Astrocyte (in vitro differentiated cells and primary cell): Measurements from ENCODE around the gene POLA1. TPM values are rescaled to one million over a fixed set of nuclear protein-coding genes. Genes with fewer than 3 reads are reported as not detected.

ENCODE experiments used
- DNase-seq: peaks from one replicate; pipeline ENCODE4 v3.0.0-alpha.2; 2010; ENCODE audit warnings: low read depth
- FAIRE-seq: peaks from 2 replicates; lab custom pipeline; 2011; peaks lifted over from hg19 to GRCh38; lab: Jason Lieb, UNC
- H2AFZ ChIP-seq: 2 replicates; pipeline ENCODE4 v1.6.0; 2012; ENCODE audit warnings: low read depth, low read length, inconsistent platforms
- H3K27ac ChIP-seq: 2 replicates; pipeline ENCODE4 v1.5.1; 2011; ENCODE audit warnings: low read depth, low read length, inconsistent platforms
- H3K27me3 ChIP-seq: 2 replicates; pipeline ENCODE4 v1.6.0; 2011; ENCODE audit warnings: low read length, inconsistent platforms; ENCODE audit not compliant: insufficient read depth
- H3K36me3 ChIP-seq: 2 replicates; pipeline ENCODE4 v1.5.1; 2011; ENCODE audit warnings: low read length, inconsistent platforms; ENCODE audit not compliant: insufficient read depth
- H3K4me1 ChIP-seq: 2 replicates; pipeline ENCODE4 v1.5.1; 2011; ENCODE audit warnings: low read length, inconsistent platforms; ENCODE audit not compliant: insufficient read depth
- H3K4me2 ChIP-seq: 2 replicates; pipeline ENCODE4 v1.6.0; 2012; ENCODE audit warnings: low read length, inconsistent platforms
- H3K4me3 ChIP-seq: 2 replicates; pipeline ENCODE4 v1.5.1; 2011; ENCODE audit warnings: low read depth, mild to moderate bottlenecking, low read length, inconsistent platforms; ENCODE audit not compliant: insufficient read depth
- H3K79me2 ChIP-seq: 2 replicates; pipeline ENCODE4 v1.6.0; 2012; ENCODE audit warnings: mild to moderate bottlenecking, low read length, inconsistent platforms; ENCODE audit not compliant: insufficient read depth
- H3K9ac ChIP-seq: 2 replicates; pipeline ENCODE4 v1.6.0; 2012; ENCODE audit warnings: mild to moderate bottlenecking, low read length, inconsistent platforms
- H3K9me3 ChIP-seq: 2 replicates; pipeline ENCODE4 v1.5.1; 2012; ENCODE audit warnings: low read depth, mild to moderate bottlenecking, low read length, inconsistent platforms; ENCODE audit not compliant: insufficient read depth
- H4K20me1 ChIP-seq: 2 replicates; pipeline ENCODE4 v1.6.0; 2012; ENCODE audit warnings: low read length, inconsistent platforms; ENCODE audit not compliant: insufficient read depth
- H3K27ac Mint-ChIP-seq: one replicate; pipeline ENCODE4 v1.8.0; 2021; ENCODE audit warnings: mild to moderate bottlenecking, mixed read lengths; ENCODE audit not compliant: unreplicated experiment
- H3K27me3 Mint-ChIP-seq: one replicate; pipeline ENCODE4 v1.8.0; 2021; ENCODE audit warnings: low read depth, mixed read lengths; ENCODE audit not compliant: unreplicated experiment
- H3K36me3 Mint-ChIP-seq: one replicate; pipeline ENCODE4 v1.8.0; 2021; ENCODE audit warnings: low read depth, mixed read lengths; ENCODE audit not compliant: unreplicated experiment
- H3K4me1 Mint-ChIP-seq: one replicate; pipeline ENCODE4 v1.8.0; 2021; ENCODE audit warnings: low read depth, mixed read lengths; ENCODE audit not compliant: unreplicated experiment
- H3K4me3 Mint-ChIP-seq: one replicate; pipeline ENCODE4 v1.8.0; 2021; ENCODE audit warnings: mild to moderate bottlenecking, moderate library complexity, mixed read lengths; ENCODE audit not compliant: unreplicated experiment
- H3K9me3 Mint-ChIP-seq: one replicate; pipeline ENCODE4 v1.8.0; 2021; ENCODE audit warnings: mild to moderate bottlenecking, mixed read lengths; ENCODE audit not compliant: unreplicated experiment
- EZH2 ChIP-seq: IDR thresholded peaks from 2 replicates; pipeline ENCODE4 v1.6.1; 2012; ENCODE audit warnings: mild to moderate bottlenecking, low read length, inconsistent platforms; ENCODE audit not compliant: insufficient read depth
- total RNA-seq: library from RNA; stranded (reverse); gene quantifications from 2 replicates; pipeline ENCODE4 v1.2.1, GENCODE V29; 2021
- TF ChIP-seq, protein P1 (sequence below): IDR thresholded peaks from 2 replicates; pipeline ENCODE4 v1.5.1; 2011; ENCODE audit warnings: low read depth, mild to moderate bottlenecking, inconsistent platforms, low read length, moderate library complexity; ENCODE audit not compliant: insufficient read depth

The POLA1 gene
- total RNA-seq, 1 donor from 2014 or later: 4.9 TPM

DNA sequence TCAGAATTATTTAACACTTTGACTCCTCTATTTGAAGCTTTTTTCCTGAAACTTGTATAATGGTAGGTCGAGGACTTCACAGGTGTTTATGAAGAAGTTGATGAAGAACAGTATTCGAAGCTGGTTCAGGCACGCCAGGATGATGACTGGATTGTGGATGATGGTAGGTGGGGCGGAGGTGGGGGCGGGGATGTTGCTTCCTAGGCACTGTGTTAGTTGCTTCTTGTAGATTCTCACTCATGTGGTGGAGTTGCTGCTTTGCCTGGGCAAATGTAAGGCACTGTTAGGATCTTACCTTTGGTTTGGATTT is 9.4 kb downstream of the POLA1 start:
- Histone ChIP-seq H3K4me1 (no peaks in the 10 kb centered on the region), H3K27ac (no peak overlapping the region), H3K9ac (no peak overlapping the region), H3K27me3 (no peaks in the 10 kb centered on the region), H3K36me3 (peaks cover 4% of the 10 kb centered on the region), H4K20me1 (no peaks in the 10 kb centered on the region), H3K79me2 (no peaks in the 10 kb centered on the region), H3K4me2 (no peak overlapping the region), H3K9me3 (no peaks in the 10 kb centered on the region), H3K4me3 (no peak overlapping the region), H2AFZ (no peak overlapping the region)
- Mint-ChIP-seq H3K27me3 (no peaks in the 10 kb centered on the region), H3K27ac (no peak overlapping the region), H3K4me1 (no peaks in the 10 kb centered on the region), H3K9me3 (no peaks in the 10 kb centered on the region), H3K4me3 (no peak overlapping the region), H3K36me3 (no peaks in the 10 kb centered on the region)
- no peak for TF ChIP-seq EZH2
- TF ChIP-seq, protein P1, sequence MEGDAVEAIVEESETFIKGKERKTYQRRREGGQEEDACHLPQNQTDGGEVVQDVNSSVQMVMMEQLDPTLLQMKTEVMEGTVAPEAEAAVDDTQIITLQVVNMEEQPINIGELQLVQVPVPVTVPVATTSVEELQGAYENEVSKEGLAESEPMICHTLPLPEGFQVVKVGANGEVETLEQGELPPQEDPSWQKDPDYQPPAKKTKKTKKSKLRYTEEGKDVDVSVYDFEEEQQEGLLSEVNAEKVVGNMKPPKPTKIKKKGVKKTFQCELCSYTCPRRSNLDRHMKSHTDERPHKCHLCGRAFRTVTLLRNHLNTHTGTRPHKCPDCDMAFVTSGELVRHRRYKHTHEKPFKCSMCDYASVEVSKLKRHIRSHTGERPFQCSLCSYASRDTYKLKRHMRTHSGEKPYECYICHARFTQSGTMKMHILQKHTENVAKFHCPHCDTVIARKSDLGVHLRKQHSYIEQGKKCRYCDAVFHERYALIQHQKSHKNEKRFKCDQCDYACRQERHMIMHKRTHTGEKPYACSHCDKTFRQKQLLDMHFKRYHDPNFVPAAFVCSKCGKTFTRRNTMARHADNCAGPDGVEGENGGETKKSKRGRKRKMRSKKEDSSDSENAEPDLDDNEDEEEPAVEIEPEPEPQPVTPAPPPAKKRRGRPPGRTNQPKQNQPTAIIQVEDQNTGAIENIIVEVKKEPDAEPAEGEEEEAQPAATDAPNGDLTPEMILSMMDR: no peak
- FAIRE-seq (peak; percentile 73), DNase-seq (no peak)

DNA sequence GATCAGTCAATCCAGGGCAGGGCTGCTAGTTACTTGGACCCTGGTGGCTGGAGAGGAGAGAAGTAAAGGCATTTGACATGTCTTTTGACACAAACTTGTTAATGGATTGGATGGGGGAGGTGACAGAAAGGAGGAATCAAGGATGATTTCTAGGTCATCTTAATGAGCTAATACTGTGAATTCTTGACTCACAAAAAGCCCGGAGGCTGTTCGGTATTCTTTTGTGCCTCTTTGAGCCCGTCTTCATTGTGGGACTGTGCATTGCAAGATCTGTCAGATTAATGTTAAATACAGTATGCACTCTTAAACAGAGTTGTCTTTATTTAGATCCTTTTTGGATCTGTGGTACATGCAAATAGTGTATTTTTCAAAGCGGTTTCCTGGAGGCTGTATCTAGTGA is 25.1 kb downstream of the POLA1 start:
- no peak overlapping the region for H3K4me3 Mint-ChIP-seq
- Histone ChIP-seq H3K27ac (no peak overlapping the region), H4K20me1 (no peaks in the 10 kb centered on the region), H3K9ac (no peak overlapping the region), H3K36me3 (peaks cover 10% of the 10 kb centered on the region), H2AFZ (no peak overlapping the region), H3K79me2 (no peaks in the 10 kb centered on the region), H3K4me3 (no peak overlapping the region), H3K9me3 (no peaks in the 10 kb centered on the region), H3K4me1 (no peaks in the 10 kb centered on the region), H3K27me3 (no peaks in the 10 kb centered on the region), H3K4me2 (no peak overlapping the region)
- no peaks in the 10 kb centered on the region for H3K9me3 Mint-ChIP-seq
- peaks cover 4% of the 10 kb centered on the region for H3K36me3 Mint-ChIP-seq
- no peaks in the 10 kb centered on the region for H3K27me3 Mint-ChIP-seq
- TF ChIP-seq EZH2: no peak
- TF ChIP-seq, protein P1: no peak
- FAIRE-seq: no peak
- H3K4me1 Mint-ChIP-seq: peaks cover 3% of the 10 kb centered on the region
- no peak overlapping the region for H3K27ac Mint-ChIP-seq
- no peak for DNase-seq

DNA sequence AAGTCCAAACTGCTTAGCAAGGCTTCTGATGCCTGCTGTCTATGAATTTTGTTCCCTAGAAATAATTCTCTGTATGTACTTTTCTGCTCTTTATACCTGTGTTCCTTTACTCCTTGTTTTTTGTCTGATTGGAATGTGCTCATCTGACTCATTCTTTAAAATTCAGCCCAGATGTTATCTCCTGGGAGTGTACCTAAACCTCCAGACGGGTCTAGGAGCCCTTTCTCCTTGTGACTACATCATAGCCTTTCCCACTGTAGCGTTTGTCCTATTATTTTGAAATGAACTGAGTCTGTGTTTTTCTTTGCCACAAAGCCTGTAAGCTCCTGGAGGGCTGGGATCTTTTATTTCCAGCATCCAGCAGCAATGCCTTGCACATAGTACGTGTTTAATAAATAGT is 26.3 kb downstream of the POLA1 start:
- no peak overlapping the region for H3K9ac ChIP-seq
- H3K9me3 ChIP-seq: no peaks in the 10 kb centered on the region
- H3K27ac ChIP-seq: no peak overlapping the region
- H3K27me3 Mint-ChIP-seq: no peaks in the 10 kb centered on the region
- no peaks in the 10 kb centered on the region for H3K4me1 ChIP-seq
- peaks cover 4% of the 10 kb centered on the region for H3K36me3 Mint-ChIP-seq
- no peak overlapping the region for H3K4me3 Mint-ChIP-seq
- no peak overlapping the region for H3K27ac Mint-ChIP-seq
- FAIRE-seq: no peak
- H3K4me2 ChIP-seq: no peak overlapping the region
- no peaks in the 10 kb centered on the region for H3K79me2 ChIP-seq
- H3K4me1 Mint-ChIP-seq: peaks cover 3% of the 10 kb centered on the region
- TF ChIP-seq, protein P1: no peak
- TF ChIP-seq EZH2: no peak
- no peaks in the 10 kb centered on the region for H4K20me1 ChIP-seq
- DNase-seq: no peak
- H3K36me3 ChIP-seq: peaks cover 8% of the 10 kb centered on the region
- no peaks in the 10 kb centered on the region for H3K9me3 Mint-ChIP-seq
- H3K27me3 ChIP-seq: no peaks in the 10 kb centered on the region
- no peak overlapping the region for H2AFZ ChIP-seq
- H3K4me3 ChIP-seq: no peak overlapping the region
